ENCODE data around the gene PFDN6.
"Not testable (repeated sequence)": the region's sequence is repeated elsewhere in the genome, so short reads cannot be mapped to it uniquely, and the experiment has no call there.

The PFDN6 gene

DNA sequence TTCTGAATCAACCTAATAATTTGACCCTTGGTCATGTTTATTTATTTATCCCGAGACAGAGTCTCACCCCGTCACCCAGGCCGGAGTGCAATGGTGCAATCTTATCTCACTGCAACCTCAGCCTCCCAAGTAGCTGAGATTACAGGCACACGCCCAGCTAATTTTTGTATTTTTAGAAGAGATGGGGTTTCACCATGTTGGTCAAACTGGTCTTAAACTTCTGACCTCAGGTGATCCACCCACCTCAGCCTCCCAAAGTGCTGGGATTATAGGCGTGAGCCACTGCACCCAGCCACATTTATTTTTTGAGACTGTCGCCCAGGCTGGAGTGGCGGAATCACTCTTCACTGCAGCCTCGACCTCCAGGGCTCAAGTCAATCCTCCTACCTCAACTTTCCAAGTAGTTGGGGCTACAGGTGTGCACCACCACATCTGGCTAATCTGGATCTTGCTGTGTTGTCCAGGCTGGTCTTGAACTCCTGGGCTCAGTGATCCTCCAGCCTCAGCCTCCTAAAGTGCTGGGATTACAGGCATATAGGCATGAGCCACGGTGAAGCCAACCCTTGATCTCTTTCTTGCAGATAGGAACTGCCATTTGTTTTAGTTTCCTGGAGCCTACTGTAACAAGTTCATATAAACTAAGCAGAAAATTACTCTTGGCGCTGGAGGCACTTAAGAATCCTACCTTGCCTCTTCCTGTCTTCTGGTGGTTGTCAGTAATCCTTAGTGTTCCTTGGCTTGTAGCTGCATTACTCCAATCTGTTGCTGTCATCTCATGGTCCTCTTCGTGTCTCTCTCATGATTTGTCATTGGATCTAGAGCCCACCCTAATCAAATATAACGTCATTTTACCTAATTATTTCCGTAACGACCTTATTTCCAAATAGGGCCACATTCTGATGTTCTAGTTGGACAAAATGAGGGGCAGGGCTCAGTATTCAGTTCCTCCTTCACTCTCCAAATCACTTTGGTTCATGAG lies 15.2 kb upstream of the PFDN6 start:
- no peak for DNase-seq

DNA sequence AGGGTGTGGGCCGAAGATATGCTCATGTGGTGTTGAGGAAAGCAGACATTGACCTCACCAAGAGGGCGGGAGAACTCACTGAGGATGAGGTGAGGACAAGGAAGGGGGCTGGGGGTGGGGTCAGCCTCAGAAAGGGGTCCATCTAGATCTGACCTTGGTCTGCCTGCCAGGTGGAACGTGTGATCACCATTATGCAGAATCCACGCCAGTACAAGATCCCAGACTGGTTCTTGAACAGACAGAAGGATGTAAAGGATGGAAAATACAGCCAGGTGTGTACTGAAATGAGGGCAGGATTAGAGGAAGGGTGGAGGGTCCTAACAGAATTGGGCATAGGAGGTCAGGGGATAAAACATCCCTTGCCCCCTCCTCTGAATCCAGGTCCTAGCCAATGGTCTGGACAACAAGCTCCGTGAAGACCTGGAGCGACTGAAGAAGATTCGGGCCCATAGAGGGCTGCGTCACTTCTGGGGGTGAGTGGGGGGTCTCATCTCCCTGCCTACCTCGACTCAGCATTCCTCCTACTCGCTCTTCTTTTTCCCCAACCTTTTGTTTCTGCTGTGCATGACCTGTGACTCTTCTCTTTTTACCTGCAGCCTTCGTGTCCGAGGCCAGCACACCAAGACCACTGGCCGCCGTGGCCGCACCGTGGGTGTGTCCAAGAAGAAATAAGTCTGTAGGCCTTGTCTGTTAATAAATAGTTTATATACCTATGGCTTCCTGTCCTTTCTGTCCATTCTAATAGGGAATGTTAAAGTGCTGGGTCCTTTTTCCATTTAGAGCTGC lies 13.4 kb upstream of the PFDN6 start:
- DNase-seq = not testable (repeated sequence)

DNA sequence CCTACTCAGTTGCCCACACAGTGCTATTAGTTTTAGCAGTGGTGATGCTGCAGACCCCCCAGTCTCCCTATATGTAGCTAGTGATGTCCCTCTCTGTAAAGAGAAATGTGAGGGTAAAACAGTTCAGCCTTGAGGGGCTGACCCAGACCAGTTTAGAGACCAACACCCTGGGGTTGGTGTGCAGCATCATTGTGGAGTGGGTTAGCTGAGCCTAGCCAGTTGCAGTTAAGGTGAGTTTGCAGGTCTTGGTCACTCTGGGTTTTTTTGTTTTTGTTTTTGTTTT lies 12.9 kb upstream of the PFDN6 start:
- no peak for DNase-seq

DNA sequence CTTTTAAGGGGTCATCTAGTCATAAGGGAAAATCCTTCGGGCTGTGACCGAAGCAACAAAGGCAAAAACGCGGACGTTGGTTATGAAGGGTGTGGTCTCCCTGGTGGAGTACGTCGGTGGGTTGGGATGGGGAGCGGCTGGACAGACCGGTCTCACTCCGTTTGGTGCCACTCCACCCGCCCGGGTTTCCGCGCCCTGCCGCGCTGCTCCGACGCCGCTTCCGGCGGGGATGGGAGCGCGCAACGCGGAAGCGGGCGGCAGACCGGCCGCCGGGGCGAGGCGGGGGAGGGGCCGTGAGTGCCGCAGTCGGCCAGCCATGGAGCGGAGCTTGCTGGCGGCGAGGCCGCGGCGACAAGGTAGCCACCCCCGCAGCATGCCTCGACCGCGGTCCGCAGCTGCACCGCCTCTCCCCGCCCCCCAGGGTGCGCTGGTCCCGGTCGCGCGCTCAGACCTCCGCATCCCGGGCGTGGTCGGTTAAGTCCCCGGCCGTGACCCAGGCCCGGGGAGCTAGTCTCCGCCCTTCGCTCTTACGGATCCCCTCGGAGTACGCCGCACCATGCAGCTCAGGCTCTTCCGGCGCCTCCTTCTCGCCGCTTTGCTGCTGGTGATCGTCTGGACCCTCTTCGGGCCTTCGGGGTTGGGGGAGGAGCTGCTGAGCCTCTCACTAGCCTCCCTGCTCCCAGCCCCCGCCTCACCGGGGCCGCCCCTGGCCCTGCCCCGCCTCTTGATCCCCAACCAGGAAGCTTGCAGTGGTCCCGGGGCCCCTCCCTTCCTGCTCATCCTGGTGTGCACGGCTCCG lies 12.3 kb upstream of the PFDN6 start, which contains the start of gene B3GALT4:
Gene B3GALT4 (plus strand): TSS at position 260 of the 799 bp plus-strand sequence. CDS start 297 bp downstream, at position 557.
- DNase-seq = peak; percentile 58

DNA sequence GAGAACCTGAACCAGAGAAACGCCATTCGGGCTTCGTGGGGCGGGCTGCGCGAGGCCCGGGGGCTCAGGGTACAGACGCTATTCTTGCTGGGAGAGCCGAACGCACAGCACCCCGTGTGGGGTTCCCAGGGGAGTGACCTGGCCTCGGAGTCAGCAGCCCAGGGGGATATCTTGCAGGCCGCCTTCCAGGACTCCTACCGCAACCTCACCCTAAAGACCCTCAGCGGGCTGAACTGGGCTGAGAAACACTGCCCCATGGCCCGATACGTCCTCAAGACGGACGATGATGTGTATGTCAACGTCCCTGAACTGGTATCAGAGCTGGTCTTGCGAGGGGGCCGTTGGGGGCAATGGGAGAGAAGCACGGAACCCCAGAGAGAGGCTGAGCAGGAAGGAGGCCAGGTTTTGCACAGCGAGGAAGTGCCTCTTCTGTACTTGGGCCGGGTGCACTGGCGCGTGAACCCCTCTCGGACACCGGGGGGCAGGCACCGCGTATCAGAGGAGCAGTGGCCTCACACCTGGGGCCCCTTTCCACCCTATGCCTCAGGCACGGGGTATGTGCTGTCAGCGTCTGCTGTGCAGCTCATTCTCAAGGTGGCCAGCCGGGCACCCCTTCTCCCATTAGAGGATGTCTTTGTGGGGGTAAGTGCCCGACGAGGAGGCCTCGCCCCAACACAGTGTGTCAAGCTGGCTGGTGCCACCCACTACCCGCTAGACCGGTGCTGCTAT lies 11.6 kb upstream of the PFDN6 start:
- DNase-seq = no peak

DNA sequence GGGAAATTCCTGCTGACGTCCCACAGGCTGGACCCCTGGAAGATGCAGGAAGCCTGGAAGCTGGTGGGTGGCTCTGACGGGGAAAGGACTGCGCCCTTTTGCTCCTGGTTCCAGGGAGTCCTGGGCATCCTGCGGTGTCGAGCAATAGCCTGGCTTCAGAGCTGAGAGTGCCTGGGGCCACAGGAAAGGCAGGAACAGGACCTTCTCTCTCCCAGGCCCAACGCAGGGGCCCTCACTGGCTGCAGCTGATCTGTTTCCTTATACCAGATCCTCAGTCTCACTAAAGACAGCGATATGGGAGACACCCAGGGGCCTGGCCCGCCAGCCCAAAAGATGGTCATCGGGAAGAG lies 11.0 kb upstream of the PFDN6 start:
- DNase-seq = no peak

DNA sequence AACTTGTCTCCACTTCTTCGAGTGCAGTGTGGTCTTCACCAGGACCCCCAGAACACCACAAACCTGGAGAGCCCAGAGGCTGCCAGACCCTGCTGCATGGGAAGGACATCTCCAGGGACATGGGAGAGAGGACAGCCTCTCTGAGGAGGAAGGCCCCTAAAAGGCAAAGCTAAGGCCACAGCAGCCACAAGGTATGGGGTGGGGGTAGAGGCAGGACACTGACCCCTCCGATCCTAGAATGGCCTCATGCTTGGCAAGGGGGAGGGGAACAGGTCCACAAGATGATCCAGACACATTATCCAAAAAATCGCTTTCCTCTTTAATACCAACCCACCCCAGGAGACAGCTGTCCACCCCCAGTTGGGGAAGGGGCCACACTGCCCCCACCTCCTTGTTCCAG lies 10.6 kb upstream of the PFDN6 start:
- no peak for DNase-seq

DNA sequence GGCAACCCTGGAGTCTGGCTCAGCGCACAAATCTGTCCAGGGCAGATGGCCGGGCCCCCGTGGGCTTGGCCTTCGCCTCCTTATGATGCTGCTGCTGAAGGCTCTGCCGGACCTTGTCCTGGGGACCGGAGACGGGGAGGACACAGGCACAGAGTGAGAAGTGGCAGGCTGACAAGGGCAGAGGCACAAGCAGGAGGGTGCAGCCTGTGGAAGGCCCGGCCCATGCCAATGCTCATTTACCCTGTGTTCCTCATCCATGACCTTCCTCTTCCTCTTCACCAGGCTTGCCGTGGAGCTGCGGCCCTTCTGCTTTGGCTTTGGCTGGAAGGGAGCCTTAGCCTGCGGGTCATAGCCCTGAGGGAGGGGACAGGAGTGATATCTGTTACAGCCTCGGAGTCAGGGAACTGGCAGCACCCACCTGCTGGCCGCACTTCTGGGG lies 10.1 kb upstream of the PFDN6 start:
- DNase-seq = no peak

DNA sequence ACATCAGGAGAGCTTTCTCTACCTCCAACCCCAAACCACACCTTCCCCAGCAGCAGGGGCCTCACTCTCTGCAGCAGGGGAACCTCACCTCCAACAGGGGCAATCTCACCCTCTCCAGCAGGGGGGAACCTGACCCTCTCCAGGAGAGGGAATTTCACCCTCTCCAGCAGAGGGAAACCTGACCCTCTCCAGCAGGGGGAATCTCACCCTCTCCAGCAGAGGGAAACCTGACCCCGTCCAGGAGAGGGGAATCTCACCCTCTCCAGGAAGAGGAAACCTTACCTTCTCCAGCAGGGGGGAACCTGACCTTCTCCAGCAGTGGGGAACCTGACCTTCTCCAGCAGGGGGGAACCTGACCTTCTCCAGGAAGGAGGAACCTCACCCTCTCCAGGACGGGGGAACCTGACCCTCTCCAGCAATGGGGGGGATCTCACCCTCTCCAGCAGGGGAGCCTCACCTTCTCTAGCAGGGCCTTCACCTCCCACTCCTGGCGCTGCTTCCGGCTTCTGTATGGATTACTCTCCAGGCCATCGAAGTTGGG lies 9.4 kb upstream of the PFDN6 start:
- no peak for DNase-seq

DNA sequence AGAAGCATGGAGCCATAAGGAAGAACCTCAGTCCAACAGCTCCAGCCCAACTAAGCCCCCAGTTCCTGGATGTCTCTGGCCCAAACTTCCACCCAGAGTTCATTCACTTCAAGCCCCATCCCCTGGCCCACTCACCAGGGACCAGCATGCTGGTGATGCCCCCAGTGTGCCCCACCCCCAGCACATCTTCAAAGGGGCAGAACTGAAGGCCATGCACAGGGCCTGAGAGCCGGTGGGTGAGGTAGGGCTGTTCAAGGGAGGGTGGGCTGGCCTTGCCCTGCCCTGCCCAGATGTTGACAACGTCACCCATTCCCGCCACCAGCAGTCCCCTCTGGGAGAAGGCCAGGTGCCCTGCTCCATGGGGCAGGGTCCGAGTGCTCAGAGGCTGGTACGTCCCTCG lies 8.9 kb upstream of the PFDN6 start:
- DNase-seq = no peak

DNA sequence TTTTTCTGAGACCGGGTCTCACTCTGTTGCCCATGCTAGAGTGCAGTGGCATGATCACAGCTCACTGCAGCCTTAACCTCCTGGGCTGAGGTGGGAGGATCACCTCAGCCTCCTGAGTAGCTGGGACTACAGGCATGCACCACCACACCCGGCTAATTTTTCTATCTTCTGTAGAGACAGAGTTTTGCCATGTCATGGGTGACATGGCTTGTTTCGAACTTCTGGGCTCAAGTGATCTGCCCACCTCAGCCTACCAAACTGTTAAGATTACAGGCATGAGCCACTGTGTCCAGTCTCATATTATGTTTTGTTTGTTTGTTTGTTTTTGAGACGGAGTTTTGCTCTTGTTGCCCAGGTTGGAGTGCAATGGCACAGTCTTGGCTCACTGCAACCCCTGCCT lies 4.2 kb upstream of the PFDN6 start:
- not testable (repeated sequence) for DNase-seq

DNA sequence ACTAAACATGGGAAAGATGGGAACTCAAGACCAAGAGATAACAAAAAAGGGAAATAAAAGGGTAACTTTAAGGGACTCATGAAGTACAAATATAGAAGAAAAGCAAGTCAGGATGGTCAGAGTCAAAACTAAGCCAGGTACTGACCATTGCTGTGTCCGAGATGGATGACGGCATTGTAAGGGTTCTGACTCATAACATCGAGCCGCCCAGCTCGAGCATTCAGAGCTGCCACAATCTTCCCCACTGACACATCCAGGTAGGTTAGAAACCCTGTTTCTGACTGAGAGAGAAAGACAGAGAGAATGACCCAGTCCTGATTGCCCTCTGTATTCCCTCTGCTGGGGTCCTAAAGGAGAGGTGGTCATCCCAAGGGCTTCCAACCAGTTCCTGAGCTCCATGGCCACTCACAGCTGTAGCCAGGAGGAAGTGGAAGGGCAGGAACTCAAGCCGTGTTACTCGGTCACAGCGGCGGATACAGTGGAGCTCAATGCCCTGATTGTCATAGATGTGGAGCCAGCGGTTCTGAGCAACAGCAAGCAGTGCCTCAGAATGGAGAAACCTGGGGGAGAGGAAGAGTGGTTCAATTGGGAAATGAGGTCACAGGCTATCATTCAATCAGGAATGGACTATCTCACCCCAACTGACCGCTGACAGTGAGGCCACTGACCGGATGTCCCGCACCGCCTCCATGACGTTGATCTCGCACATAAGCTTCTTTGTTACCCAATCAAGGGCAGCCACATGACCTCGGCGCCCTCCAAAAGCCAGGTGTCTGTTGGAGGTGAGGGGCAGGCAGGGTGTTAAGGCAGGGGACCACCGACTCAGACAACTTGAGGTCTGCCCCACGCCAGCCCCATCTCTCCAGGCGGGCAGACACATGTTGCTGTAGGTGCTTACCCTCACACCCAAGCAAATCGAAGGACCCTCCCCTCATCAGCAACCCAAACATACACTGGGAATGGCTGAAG lies 2.2 kb upstream of the PFDN6 start:
- DNase-seq = no peak

DNA sequence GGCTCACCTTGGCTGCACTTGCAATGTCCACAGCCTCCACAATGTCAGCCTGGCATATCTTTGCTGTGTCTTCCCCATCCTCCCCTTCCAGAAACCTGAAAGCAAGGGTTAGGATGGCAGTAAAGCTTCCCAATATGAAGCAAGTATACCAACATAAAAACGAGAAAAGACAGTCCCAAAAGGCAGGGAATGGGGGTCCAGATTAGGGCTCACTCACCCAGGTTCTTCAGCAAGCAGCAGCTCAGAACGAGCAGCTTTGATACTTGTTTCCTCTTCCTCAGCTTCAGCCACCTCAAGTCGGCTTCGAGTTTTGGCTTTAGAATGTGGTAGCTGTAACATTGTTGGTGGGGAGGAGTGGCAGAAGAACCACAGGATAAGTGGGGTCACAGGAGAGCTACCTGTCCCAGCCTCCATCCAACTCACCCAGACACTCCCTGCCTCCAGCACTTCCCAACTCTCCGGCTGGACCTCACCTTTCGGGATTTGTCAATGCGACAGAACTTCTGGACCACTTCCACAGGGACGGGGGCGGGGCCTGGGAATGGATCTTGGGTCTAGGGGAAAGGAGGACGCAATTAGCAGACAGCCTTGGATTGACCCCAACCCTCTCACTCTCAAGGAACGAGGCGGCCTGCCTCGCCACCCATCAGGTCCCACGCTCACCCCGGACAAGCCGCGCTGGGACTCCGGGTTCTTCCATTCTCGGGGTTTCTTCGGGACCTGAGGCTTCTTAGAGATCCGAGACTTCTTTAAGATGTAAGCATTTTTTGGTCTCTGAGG lies 1.1 kb upstream of the PFDN6 start:
- no peak for DNase-seq

DNA sequence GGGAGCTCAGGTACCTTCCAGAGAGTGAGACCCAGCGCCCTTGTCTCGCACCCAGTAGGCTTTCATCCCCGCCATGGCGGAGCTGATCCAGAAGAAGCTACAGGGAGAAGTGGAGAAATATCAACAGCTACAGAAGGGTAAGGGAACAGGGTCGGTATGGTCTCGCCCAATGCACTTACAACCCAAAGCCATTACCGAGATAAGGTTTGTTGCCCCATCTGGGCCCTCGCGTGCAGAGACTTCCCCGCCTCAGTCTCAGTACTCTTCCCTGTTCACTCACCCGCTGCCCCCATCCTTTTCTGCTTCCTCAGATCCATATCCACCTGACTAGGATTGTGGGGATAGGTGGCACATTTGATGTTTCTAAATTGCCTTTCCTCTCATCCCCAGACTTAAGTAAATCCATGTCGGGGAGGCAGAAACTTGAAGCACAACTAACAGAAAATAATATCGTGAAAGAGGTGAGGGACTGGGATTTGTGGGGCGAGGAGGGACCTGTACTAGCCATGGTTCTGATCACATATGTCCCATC lies 449 bp downstream of the PFDN6 start:
- no peak for DNase-seq

DNA sequence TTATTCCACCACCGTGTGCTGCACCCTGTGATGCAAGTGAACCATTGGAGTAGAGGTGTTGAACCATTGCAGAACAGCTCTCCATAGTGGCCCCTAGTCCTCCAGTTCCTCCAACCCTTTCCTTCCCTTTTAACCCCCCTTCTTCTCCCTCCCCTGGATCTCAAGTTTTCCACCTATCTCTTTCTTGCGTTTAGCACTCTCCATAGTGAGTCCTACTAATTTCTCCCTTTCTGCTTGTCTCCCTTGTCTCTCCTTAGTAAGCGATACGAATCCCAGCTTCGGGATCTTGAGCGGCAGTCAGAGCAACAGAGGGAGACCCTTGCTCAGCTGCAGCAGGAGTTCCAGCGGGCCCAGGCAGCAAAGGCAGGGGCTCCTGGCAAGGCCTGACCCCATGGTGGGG lies 1.1 kb downstream of the PFDN6 start:
- no peak for DNase-seq

DNA sequence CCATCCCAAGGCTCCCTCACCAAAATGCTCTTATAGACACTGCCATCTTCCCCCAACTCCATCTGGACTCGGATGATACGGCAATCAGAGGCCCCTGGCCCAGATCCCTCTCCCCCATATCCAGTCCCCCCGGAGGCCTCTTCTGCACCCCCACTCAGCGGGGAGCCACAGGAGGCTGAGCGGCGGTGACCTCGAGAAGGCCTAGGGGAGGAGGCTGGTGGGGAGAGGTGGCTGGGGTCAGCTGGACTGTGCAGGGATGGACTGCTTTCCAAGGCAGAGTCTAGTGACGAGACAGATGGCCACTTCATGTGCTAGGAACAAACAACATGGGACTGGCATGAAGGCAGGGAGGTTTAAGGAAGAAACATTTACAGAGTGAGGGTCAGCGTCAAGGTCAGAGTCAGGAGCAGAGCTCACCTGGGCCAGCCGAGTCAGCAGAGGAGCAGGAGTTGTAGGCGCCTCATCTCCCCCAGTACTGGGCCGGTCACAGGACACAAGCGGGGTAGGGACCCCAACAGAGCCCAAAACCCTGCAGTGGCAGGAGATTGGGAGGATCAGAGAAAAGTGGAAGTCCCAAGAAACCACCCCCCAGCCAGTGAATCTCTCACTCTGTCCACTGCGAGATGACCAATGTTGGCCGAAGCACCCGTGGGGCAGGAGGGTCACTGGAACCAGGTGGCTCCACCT lies 3.7 kb downstream of the PFDN6 start:
- no peak for DNase-seq

DNA sequence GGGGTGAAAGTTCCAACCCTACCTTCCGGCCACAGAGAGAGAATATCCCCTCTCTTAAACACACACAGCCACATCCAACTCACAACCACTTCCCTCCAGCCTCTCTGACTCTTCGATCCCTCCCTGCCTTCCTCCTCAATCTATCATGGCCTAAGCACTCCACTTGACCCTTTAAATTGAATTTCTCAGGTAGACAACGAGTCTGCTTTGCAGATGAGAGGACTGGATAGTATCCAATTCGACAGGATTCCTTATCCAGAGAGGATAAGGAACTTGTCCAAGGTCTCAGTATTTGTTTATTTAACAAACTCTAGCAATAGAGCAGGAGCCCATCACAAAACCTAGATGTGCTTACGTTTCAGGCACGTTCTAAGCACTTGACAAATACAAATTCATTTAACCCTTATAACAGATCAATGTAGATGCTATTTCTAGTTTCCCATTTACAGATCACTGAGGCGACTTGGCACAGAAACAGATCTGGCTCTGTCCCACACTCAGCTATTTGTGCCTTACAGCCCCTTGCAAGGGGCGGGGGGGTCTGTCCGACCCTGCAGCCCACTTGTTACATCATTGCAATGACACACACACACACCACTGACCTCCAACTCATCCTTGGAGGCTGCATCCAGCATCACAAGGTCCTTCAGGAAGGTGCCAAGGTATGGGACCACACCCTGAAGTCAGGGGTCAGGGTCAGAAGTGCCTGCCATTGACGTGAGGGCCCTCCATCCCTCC lies 4.9 kb downstream of the PFDN6 start:
- no peak for DNase-seq

DNA sequence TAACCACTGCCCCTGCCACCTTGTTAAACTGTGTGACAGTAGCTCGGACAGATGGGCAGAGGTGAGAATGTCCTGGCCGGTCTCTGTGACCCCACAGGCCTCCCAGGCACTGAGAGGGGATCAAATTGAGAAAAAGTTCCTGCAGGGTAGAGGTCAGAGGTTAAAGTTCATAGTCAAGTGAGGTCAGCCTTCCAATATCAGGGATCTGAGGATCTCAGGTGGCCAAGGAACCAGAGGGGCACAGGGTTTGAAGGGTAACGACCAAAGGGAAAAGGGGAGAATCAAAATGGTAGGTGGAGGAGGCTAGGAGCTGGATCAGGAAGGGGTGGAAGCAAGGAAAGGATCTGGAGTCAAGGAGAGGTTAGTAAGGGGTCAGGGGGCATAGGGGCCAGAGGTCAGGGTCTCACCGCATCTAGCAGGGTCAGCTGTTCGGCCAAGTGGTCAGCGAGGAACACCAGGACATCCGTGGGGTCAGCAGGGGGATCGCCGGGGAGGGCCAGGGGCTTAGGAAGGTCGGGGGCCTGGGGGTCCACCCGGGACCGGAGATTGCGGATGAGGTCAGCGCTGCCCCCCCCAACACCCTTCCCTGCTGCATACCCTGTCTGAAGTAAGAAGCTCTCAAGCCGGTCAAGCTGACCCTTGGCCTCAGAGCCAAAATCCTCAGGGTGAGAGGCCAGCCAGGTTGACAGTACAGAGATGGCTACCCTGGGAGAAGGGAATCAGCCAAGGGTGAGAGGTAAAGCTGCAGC lies 6.4 kb downstream of the PFDN6 start:
- DNase-seq = no peak

All from activated CD4-positive, alpha-beta T cell treated with anti-CD3 and anti-CD28 coated beads, Interleukin-2, amount 50 U/mL, for 1 hour (primary cell).